Liver (tissue), 9 donors: ENCODE data around the gene SMAD9. TPM values are rescaled to one million over a fixed set of nuclear protein-coding genes. Genes with fewer than 3 reads are reported as not detected.

Experiments
- DNase-seq: peaks from one replicate; pipeline ENCODE4 v3.0.0-alpha.2; 2017; ENCODE audit warnings: low spot score
- H3K27ac ChIP-seq, 2 donors: one replicate each; pipeline ENCODE4 v1.7.0; 2013; ENCODE audit warnings: inconsistent platforms in 2 of 2, low read length in 2 of 2, control low read depth in 1 of 2, low read depth in 1 of 2, mild to moderate bottlenecking in 1 of 2
- H3K27me3 ChIP-seq, 4 donors: one replicate each; pipeline versions ENCODE4 v1.6.1 to v1.7.0; 2013; ENCODE audit warnings: low read length in 3 of 4, inconsistent platforms in 1 of 4, mild to moderate bottlenecking in 1 of 4, moderate library complexity in 1 of 4; ENCODE audit not compliant: control insufficient read depth in 4 of 4, insufficient read depth in 4 of 4
- H3K36me3 ChIP-seq, 4 donors: one replicate each; pipeline versions ENCODE4 v1.6.1 to v1.7.0; 2013; ENCODE audit warnings: low read length in 3 of 4, mild to moderate bottlenecking in 3 of 4, low read depth in 1 of 4, moderate library complexity in 1 of 4; ENCODE audit not compliant: control insufficient read depth in 4 of 4, insufficient read depth in 3 of 4
- H3K4me1 ChIP-seq, 4 donors: one replicate each; pipeline versions ENCODE4 v1.6.1 to v1.7.0; 2013; ENCODE audit warnings: low read length in 3 of 4, mild to moderate bottlenecking in 3 of 4, moderate library complexity in 1 of 4; ENCODE audit not compliant: control insufficient read depth in 4 of 4, insufficient read depth in 4 of 4
- H3K4me3 ChIP-seq, 3 donors: one replicate each; pipeline versions ENCODE4 v1.6.1 to v1.7.0; 2013; ENCODE audit warnings: low read length in 3 of 3, control low read depth in 1 of 3, low read depth in 1 of 3, mild to moderate bottlenecking in 1 of 3
- H3K9ac ChIP-seq, 2 donors: one replicate each; pipeline ENCODE4 v1.7.0; 2013; ENCODE audit warnings: low read length in 2 of 2, mild to moderate bottlenecking in 2 of 2, moderate library complexity in 2 of 2, control low read depth in 1 of 2, low read depth in 1 of 2
- H3K9me3 ChIP-seq, 4 donors: one replicate each; pipeline versions ENCODE4 v1.6.1 to v1.7.0; 2013; ENCODE audit warnings: low read length in 3 of 4; ENCODE audit not compliant: control insufficient read depth in 4 of 4
- CTCF ChIP-seq: fragments of 150-350 bp; IDR thresholded peaks from 2 replicates; pipeline ENCODE4 v1.5.1; 2017; ENCODE audit warnings: improper control_type of control experiment, low read depth, low read length; ENCODE audit not compliant: missing input control
- EGR1 ChIP-seq, 2 donors: IDR thresholded peaks; 2 replicates each; pipeline ENCODE4 v1.6.1; 2016 to 2018; ENCODE audit warnings: antibody characterized with exemption in 2 of 2, low read depth in 2 of 2
- FOXA1 ChIP-seq: IDR thresholded peaks from 2 replicates; pipeline ENCODE4 v1.6.1; 2016; ENCODE audit warnings: antibody characterized with exemption
- FOXA2 ChIP-seq: IDR thresholded peaks from 2 replicates; pipeline ENCODE4 v1.6.1; 2016; ENCODE audit warnings: antibody characterized with exemption
- GABPA ChIP-seq, 2 donors: IDR thresholded peaks in 1 of 2; conservative IDR thresholded peaks in 1 of 2; 2 replicates each; pipeline ENCODE4 v1.6.1; 2016; ENCODE audit warnings: antibody characterized with exemption in 2 of 2, mild to moderate bottlenecking in 1 of 2, moderate library complexity in 1 of 2
- HNF4A ChIP-seq, 2 donors: conservative IDR thresholded peaks; 2 replicates each; pipeline ENCODE4 v1.6.1; 2016; ENCODE audit warnings: antibody characterized with exemption in 2 of 2, mild to moderate bottlenecking in 2 of 2
- HNF4G ChIP-seq: IDR thresholded peaks from 2 replicates; pipeline ENCODE4 v1.6.1; 2016; ENCODE audit warnings: antibody characterized with exemption
- JUND ChIP-seq, 2 donors: IDR thresholded peaks; 2 replicates each; pipeline ENCODE4 v1.6.1; 2016; ENCODE audit warnings: antibody characterized with exemption in 2 of 2
- MAX ChIP-seq: IDR thresholded peaks from 2 replicates; pipeline ENCODE4 v1.6.1; 2016; ENCODE audit warnings: antibody characterized with exemption
- NR2F2 ChIP-seq: IDR thresholded peaks from 2 replicates; pipeline ENCODE4 v1.6.1; 2016; ENCODE audit warnings: antibody characterized with exemption
- RAD21 ChIP-seq, 2 donors: IDR thresholded peaks; 2 replicates each; pipeline ENCODE4 v1.6.1; 2016; ENCODE audit warnings: antibody characterized with exemption in 2 of 2, mild to moderate bottlenecking in 2 of 2
- RXRA ChIP-seq, 2 donors: IDR thresholded peaks; 2 replicates each; pipeline ENCODE4 v1.6.1; 2017 to 2018; ENCODE audit warnings: antibody characterized with exemption in 2 of 2, mild to moderate bottlenecking in 1 of 2
- SP1 ChIP-seq: IDR thresholded peaks from 2 replicates; pipeline ENCODE4 v1.6.1; 2018; ENCODE audit warnings: antibody characterized with exemption, mild to moderate bottlenecking
- TAF1 ChIP-seq: conservative IDR thresholded peaks from 2 replicates; pipeline ENCODE4 v1.6.1; 2016; ENCODE audit warnings: antibody characterized with exemption, mild to moderate bottlenecking
- YY1 ChIP-seq: IDR thresholded peaks from 2 replicates; pipeline ENCODE4 v1.6.1; 2016; ENCODE audit warnings: antibody characterized with exemption, mild to moderate bottlenecking
- ZBTB33 ChIP-seq: IDR thresholded peaks from 2 replicates; pipeline ENCODE4 v1.6.1; 2016; ENCODE audit warnings: antibody characterized with exemption
- WGBS: extraction: QIAGEN DNeasy Blood & Tissue Kit; methylation state at CpG from one replicate; pipeline ENCODE4 v1.1.7; 2013; 5-methylcytosine and 5-hydroxymethylcytosine counted together
- polyA plus RNA-seq, 2 donors: library from polyadenylated mRNA; stranded (reverse) in 1 of 2; unstranded in 1 of 2; fragments of 200-250 nt in 1 of 2; fragments of >200 nt in 1 of 2; fragmentation: Nextera tagmentation in 1 of 2; extraction: Ambion mirVana in 1 of 2; gene quantifications; one replicate each; pipeline versions ENCODE4 v1.2.1 to v1.2.3, GENCODE V29; 2013 to 2015
- total RNA-seq, 2 donors: library from RNA; depleted of rRNA; stranded (reverse); fragments of >200 nt; gene quantifications; one replicate each; pipeline ENCODE4 v1.2.3, GENCODE V29; 2014
- donor health status: healthy.
- donor health status: healthy.
- donor health status: healthy.
- donor health status: healthy.
- donor health status: healthy.

Gene SMAD9
- total and polyA plus RNA-seq, 4 donors = 0.51 to 1.3 (median 0.95) TPM

- no peak overlapping the region for H3K27ac ChIP-seq
- no peaks in the 10 kb centered on the region for H3K4me1 ChIP-seq
- no peaks in the 10 kb centered on the region for H3K9me3 ChIP-seq
- no peaks in the 10 kb centered on the region for H3K27me3 ChIP-seq
- 77% methylated on average over 3 of the region's 3 CpGs for WGBS
- no peak for DNase-seq
- H3K4me3 ChIP-seq = no peak overlapping the region
- H3K36me3 ChIP-seq = no peaks in the 10 kb centered on the region
- TF ChIP-seq NR2F2 (no peak), SP1 (no peak), GABPA (IDR thresholded peaks at IDR 0.05 in 1 of 2, conservative IDR thresholded peaks at IDR 0.05 in 1 of 2) (no peak), HNF4G (no peak), RXRA (IDR thresholded peaks at IDR 0.05) (no peak), YY1 (no peak), CTCF (no peak), ZBTB33 (no peak), JUND (IDR thresholded peaks at IDR 0.05) (no peak), RAD21 (IDR thresholded peaks at IDR 0.05) (no peak), MAX (no peak), HNF4A (conservative IDR thresholded peaks at IDR 0.05) (no peak), FOXA2 (no peak), TAF1 (no peak), EGR1 (IDR thresholded peaks at IDR 0.05; ENCODE audit: low read depth in 2 of 2) (no peak)
- H3K9ac ChIP-seq = no peak overlapping the region
Measured at GRCh38 chr13:36840718-36841250, 79.3 kb downstream of the SMAD9 start.

GRCh38 chr13:36839981-36840380 is 80.1 kb downstream of the SMAD9 start:
- Histone ChIP-seq H3K4me3 (no peak overlapping the region), H3K4me1 (no peaks in the 10 kb centered on the region), H3K9ac (no peak overlapping the region), H3K36me3 (no peaks in the 10 kb centered on the region), H3K9me3 (no peaks in the 10 kb centered on the region), H3K27me3 (no peaks in the 10 kb centered on the region), H3K27ac (no peak overlapping the region)
- DNase-seq = no peak
- WGBS = 85% methylated on average over 12 of the region's 12 CpGs
- TF ChIP-seq RXRA (IDR thresholded peaks at IDR 0.05) = no peak
- TF ChIP-seq ZBTB33 = no peak
- no peak for TF ChIP-seq EGR1 (IDR thresholded peaks at IDR 0.05; ENCODE audit: low read depth in 2 of 2)
- TF ChIP-seq FOXA2 = no peak
- TF ChIP-seq CTCF = no peak
- no peak for TF ChIP-seq TAF1
- TF ChIP-seq HNF4G = no peak
- no peak for TF ChIP-seq HNF4A (conservative IDR thresholded peaks at IDR 0.05)
- no peak for TF ChIP-seq FOXA1
